Fibroblast of skin of right quadriceps (primary cell): ENCODE data around the gene ARHGAP31.
"Not testable (repeated sequence)": the region's sequence is repeated elsewhere in the genome, so short reads cannot be mapped to it uniquely, and the experiment has no call there.

Source experiments
- DNase-seq: peaks from one replicate; pipeline ENCODE4 v3.0.0-alpha.2; 2013

The ARHGAP31 gene

DNA sequence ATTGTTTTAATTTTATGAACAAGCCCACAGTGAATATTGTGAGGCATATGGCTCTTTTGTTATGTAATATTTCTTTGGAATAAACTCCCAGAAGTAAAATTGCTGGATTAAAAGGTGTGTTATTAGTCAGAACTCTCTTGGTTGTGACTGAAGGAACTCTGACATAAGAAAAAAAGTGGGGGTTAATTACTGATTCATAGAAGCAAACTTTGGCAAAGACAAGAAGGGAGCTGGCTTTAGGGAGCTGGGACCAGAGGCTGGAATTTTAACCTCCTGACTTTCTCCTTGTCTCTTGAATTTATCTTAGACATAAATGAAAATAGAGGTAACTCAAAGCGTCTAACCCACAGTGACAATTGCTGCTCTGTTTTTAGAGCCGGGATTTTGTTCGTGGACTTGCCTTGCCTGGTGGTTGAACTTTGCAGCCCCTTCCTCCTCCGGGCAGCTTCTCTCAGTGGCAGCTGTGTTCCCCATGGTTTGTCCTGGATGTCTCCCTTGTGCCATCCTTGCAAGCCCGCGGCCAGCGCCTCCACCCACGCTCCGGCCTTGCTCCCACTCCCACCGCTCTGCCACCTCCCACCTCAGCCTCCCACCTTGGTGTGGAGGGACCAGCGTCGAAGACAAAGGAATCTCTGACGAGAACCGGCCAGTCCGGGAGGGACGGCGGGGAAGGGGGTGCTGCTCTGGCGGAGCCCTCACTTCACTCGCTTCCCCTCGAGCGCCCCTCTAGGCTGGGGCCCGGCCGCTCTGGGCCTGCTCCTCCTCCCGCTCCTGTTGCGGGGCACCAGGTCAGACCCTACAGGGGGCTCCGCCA is 28.0 kb downstream of the ARHGAP31 start:
- DNase-seq: peak; percentile 61

DNA sequence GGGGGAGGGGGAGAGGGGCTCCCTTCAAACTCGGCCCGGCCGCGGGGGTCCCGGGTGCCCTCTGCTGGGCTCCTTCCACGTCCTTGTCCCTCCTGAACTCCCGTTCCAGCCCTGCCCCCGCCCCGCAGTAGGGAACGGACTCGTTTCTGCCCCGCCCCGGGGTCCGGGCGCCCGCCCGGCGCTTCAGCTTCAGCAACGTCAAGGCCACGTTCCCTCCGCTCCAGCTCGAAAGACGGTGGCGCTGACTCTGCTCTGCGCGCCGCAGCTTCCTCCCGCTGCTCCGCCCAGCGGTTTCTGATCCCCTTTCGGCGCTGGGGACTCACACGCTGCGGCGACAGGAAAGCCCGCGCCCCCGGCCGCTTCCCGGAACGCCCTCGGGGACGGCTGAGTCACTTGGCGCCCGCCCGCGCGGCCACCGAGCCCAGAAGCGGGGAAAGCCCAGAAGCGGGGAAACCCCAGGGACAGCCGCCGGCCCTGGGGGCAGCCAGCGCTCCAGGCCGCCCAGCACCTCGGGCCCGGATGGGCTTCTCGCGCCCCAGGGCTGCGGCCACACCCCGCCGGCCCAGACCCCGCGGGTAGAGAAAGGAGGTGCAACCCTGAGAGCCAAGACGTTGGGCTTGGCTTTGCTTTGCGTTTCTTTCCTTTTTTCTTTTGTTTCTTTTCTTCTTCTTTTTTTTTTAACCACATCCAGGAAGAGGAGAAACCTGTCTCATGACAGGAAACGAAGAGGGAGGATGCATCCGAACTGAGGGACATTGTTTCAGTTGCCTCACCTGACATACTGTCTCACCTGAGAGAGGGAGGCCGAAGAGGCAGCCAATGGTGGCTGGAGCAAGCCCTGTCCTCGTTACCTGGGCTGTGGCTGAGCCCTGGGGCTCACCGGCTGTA is 28.9 kb downstream of the ARHGAP31 start:
- DNase-seq: peak; percentile 91

GRCh38 chr3:119323723-119324085 is 29.5 kb downstream of the ARHGAP31 start:
- no peak for DNase-seq

- DNase-seq: no peak
Observed at GRCh38 chr3:119324899-119325298, 30.7 kb downstream of the ARHGAP31 start.

DNA sequence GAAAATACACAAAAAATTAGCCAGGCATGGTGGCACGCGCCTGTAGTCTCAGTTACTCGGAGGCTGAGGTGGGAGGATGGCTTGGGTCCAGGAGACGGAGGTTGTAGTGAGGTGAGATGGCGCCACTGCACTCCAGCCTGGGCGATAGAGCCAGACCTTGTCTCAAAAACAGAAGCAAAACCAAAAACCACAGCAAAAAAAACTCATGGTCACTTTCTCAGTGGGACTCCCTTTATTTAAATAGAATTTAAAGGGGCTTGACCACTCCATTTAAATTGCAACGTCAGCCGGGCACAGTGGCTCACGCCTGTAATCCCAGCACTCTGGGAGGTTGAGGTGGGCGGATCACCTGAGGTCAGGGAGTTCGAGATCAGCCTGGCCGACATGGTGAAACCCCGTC is 32.8 kb downstream of the ARHGAP31 start:
- DNase-seq: no peak

- no peak for DNase-seq
Observed at GRCh38 chr3:119329551-119329950, 35.4 kb downstream of the ARHGAP31 start.

- no peak for DNase-seq
Observed at GRCh38 chr3:119330181-119330580, 36.0 kb downstream of the ARHGAP31 start.

DNA sequence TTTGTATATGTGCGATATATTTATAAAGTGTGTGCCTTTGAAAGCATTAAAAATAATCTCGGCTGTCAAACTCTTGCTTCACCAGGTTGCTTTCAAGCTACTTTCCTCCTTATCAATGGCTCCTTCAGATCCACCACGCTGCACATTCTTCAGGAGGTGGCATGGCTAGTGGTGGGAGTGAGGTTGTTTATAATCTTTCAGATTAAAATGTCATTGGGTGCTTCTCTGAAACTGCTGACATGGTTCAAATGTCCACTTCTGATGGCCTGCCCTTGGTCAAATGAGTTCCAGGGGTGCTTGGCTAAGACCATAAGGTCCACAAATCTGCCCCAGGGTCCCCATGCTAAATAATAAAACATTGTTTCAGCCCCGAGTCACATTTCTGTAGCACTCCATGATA is 36.7 kb downstream of the ARHGAP31 start:
- DNase-seq: no peak

- DNase-seq: peak; percentile 53
Observed at GRCh38 chr3:119331661-119332060, 37.5 kb downstream of the ARHGAP31 start.

DNA sequence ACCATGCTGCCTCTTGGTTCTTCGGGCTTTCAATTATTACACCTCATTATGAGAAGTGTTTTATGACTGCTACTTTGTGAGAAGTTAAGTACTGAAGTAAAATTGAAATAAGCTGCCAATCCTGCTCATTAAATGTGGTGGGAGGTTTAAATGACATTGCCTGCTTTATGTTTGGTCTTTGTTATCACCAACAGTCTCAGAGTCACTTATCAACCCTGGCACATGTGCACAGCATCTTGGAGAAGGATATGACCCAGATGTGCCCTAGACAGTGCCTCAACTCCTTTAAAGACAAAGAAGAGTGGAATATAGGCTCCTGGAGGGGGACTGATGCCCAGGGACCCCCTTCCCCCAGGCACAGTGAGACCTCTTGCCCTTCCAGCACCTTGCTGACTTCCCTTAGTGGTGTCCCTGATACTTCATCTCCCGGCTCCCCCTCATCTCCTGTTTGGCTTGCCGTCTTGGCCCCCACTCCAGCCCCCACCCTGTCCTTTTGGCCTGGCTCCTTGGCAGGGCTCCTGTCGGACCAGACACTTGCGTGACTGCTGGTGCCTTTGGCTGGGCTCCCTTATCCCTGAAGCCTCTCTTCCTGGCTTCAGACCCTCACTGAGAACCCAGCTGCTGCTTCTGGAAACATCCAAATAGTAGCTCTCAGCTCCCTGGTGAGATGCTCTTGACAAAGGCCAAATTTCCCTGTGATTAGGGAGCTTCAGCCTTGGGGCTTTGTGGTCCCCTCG is 39.8 kb downstream of the ARHGAP31 start:
- no peak for DNase-seq

DNA sequence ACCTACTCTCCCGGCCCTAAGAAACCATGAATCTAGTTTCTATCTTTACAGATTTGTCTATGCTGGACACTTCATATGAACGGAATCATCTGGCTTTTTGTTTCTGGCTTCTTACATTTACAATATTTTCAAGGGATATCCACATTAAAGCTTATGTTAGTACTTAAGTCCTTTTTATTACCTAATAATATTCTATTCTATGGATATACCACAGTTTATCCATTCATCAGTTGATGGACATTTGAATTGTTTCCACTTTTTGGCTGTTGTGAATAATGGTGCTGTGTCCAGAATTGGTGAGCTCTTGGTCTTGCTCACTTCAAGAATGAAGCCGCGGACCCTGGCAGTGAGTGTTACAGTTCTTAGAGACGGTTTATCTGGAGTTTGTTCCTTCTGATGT is 42.6 kb downstream of the ARHGAP31 start:
- no peak for DNase-seq

GRCh38 chr3:119337407-119337806 is 43.2 kb downstream of the ARHGAP31 start:
- DNase-seq: not testable (repeated sequence)

DNA sequence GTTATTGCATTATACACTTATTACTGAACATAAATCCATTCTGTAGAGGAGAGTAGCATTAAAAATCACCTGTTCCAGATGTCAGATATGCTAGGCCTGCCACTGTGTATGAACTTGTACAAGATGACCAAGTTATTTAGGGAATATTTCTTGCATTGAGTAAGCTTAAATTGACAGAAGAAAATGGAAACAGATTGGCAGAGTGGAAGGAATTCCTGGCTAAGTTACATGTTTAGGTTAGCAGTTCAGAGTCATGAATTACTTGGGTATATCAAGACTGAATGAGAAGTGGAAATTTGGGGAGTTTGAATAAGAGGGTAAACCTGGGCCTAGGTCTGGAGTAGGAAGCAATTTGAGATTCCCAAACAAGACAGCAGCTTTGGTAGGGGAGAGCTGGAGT is 44.6 kb downstream of the ARHGAP31 start:
- no peak for DNase-seq

GRCh38 chr3:119340014-119340413 is 45.8 kb downstream of the ARHGAP31 start:
- DNase-seq: no peak

- no peak for DNase-seq
Observed at GRCh38 chr3:119340446-119340845, 46.3 kb downstream of the ARHGAP31 start.

GRCh38 chr3:119342176-119342575 is 48.0 kb downstream of the ARHGAP31 start:
- DNase-seq: peak; percentile 22

GRCh38 chr3:119343719-119344118 is 49.5 kb downstream of the ARHGAP31 start:
- DNase-seq: no peak

DNA sequence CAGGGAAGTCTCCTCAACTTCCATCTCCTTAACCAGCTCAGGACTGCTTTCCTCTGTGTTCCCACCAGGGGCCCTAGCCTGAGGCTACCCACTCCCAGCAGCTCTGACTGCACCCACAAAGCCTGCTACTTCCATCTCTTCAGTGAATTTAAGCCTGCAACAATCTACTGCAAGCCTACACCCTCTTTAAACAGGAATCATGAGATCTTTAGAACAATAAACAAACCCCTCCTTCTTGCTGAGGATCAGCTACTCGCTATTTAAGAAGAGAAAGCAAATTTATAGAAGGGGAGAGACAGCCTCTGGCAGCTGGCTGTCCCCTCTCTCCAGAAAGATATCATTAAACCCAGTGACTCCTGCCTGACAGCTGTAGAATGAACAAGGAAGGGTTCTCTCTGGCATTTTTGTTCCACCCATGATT is 51.9 kb downstream of the ARHGAP31 start:
- DNase-seq: no peak

GRCh38 chr3:119347036-119347435 is 52.9 kb downstream of the ARHGAP31 start:
- no peak for DNase-seq

DNA sequence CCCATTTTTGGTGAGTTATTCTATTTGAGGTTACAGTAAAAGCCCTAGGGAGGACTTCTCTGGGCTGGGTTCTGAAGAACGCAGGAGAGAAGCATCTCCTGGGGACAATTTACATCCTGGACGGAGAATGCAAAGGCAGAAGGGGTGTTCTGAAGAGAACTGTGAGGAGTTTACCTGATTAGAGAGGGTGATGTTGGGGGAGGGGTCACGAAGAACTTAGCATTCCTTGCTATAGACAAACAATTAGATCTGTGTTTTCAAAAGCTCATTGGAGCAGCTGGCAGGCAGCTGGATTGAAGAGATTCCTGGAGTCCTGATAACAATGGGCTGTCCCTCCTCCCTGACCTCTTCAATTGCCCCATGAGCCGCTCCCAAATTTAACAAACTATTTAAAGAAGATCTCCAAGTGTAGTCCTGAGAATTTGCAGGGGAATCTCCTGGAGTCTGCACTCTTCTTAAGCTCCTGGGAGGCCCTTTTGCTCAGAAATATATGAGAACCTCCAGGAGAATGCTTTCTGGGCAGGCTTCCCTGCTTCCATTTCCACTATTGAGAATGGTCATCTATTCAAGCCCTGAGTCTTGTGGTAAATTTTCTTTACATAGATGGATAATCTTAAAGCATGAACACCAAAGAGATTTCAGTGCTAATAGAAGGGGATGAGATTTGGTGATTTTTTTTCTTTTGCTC is 55.3 kb downstream of the ARHGAP31 start:
- DNase-seq: no peak

DNA sequence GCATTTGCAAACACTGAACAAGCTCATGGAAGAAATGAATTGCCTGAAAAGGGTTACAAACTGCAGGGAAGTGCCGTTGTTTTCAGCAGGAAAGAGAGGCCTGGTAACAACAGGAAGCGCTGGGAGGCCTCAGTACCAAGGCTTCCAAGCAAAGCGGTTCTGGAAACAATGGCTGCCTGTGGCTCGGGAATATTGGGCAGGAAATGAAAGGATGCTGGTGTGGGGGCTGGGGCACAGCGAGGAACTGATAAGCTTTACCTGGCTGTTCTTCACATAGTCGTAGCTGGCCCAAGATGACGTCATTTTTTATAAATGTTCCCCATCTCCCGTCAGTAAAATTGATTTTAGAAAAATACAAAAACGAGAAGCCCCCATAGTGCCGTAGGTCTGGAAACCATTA is 55.9 kb downstream of the ARHGAP31 start:
- DNase-seq: no peak

GRCh38 chr3:119351581-119351980 is 57.4 kb downstream of the ARHGAP31 start:
- no peak for DNase-seq
